Lung (tissue), 12 donors: ENCODE data around the gene NKTR. TPM values are rescaled to one million over a fixed set of nuclear protein-coding genes. Genes with fewer than 3 reads are reported as not detected.
A peak's percentile ranks its signal among the peaks of the same experiment; 100 is the strongest.

Experiments
- ATAC-seq: fragments of 200-7000 bp; cut with Tn5 transposase; one replicate; pipeline ENCODE4 v1.9.1; 2020; ENCODE audit warnings: moderate number of reproducible peaks; ENCODE audit not compliant: insufficient read depth, low FRiP score
- DNase-seq, 3 donors: peaks; one replicate each; pipeline ENCODE4 v3.0.0-alpha.2; 2013 to 2017
- H3K27ac ChIP-seq, 2 donors: one replicate each; pipeline ENCODE4 v1.5.1; 2013; ENCODE audit warnings: mild to moderate bottlenecking in 2 of 2, moderate library complexity in 2 of 2, control low read depth in 1 of 2, inconsistent platforms in 1 of 2, low read depth in 1 of 2, low read length in 1 of 2
- H3K27me3 ChIP-seq, 3 donors: one replicate each; pipeline ENCODE4 v1.5.1; 2013; ENCODE audit warnings: low read length in 2 of 3; ENCODE audit not compliant: control insufficient read depth in 3 of 3, insufficient read depth in 3 of 3
- H3K36me3 ChIP-seq, 4 donors: one replicate each; pipeline ENCODE4 v1.5.1; 2013; ENCODE audit warnings: low read length in 4 of 4, mild to moderate bottlenecking in 1 of 4, moderate library complexity in 1 of 4; ENCODE audit not compliant: control insufficient read depth in 4 of 4, insufficient read depth in 4 of 4
- H3K4me1 ChIP-seq, 5 donors: one replicate each; pipeline ENCODE4 v1.5.1; 2013; ENCODE audit warnings: low read length in 5 of 5, mild to moderate bottlenecking in 2 of 5, moderate library complexity in 1 of 5; ENCODE audit not compliant: control insufficient read depth in 5 of 5, insufficient read depth in 5 of 5
- H3K4me3 ChIP-seq: one replicate; pipeline ENCODE4 v1.5.1; 2013; ENCODE audit warnings: mild to moderate bottlenecking, control low read depth, moderate library complexity
- H3K9ac ChIP-seq, 2 donors: one replicate each; pipeline ENCODE4 v1.5.1; 2013; ENCODE audit warnings: low read length in 2 of 2, control low read depth in 1 of 2; ENCODE audit not compliant: insufficient read depth in 1 of 2
- H3K9me3 ChIP-seq, 4 donors: one replicate each; pipeline ENCODE4 v1.5.1; 2013; ENCODE audit warnings: low read length in 3 of 4, mild to moderate bottlenecking in 1 of 4, moderate library complexity in 1 of 4; ENCODE audit not compliant: control insufficient read depth in 4 of 4, insufficient read depth in 3 of 4
- WGBS, 2 donors: extraction: QIAGEN DNeasy Blood & Tissue Kit; methylation state at CpG; one replicate each; pipeline ENCODE4 v1.1.7; 2013; 5-methylcytosine and 5-hydroxymethylcytosine counted together
- polyA plus RNA-seq, 2 donors: library from polyadenylated mRNA; stranded (reverse); fragments of 200-250 nt; gene quantifications; one replicate each; pipeline ENCODE4 v1.2.1, GENCODE V29; 2013
- total RNA-seq, 2 donors: library from RNA; depleted of rRNA in 1 of 2; stranded (reverse); fragments of >200 nt in 1 of 2; gene quantifications; one replicate each; pipeline ENCODE4 v1.2.1, GENCODE V29; 2014 to 2021
- TF ChIP-seq, protein P1 (sequence below): IDR thresholded peaks from 2 replicates; pipeline ENCODE4 v1.5.1; 2012; ENCODE audit warnings: mild to moderate bottlenecking; ENCODE audit errors: control extremely low read depth, extremely low read depth
- donor health status: control.
- donor health status: control.
- donor health status: Bipolar disorder and iron deficiency.
- donor health status: healthy.
- donor health status: DM: yes; HTN: yes; CAD: no.

The NKTR gene
- total and polyA plus RNA-seq, 4 donors = 15.3 to 291 (median 52.9) TPM

GRCh38 chr3:42663581-42664437 lies 63.3 kb downstream of the NKTR start:
- TF ChIP-seq, protein P1, sequence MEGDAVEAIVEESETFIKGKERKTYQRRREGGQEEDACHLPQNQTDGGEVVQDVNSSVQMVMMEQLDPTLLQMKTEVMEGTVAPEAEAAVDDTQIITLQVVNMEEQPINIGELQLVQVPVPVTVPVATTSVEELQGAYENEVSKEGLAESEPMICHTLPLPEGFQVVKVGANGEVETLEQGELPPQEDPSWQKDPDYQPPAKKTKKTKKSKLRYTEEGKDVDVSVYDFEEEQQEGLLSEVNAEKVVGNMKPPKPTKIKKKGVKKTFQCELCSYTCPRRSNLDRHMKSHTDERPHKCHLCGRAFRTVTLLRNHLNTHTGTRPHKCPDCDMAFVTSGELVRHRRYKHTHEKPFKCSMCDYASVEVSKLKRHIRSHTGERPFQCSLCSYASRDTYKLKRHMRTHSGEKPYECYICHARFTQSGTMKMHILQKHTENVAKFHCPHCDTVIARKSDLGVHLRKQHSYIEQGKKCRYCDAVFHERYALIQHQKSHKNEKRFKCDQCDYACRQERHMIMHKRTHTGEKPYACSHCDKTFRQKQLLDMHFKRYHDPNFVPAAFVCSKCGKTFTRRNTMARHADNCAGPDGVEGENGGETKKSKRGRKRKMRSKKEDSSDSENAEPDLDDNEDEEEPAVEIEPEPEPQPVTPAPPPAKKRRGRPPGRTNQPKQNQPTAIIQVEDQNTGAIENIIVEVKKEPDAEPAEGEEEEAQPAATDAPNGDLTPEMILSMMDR = no peak
- no peak overlapping the region for H3K27ac ChIP-seq
- no peak overlapping the region for H3K9ac ChIP-seq
- H3K27me3 ChIP-seq = no peaks in the 10 kb centered on the region
- peaks cover 0 to 4% (median 1%) of the 10 kb centered on the region in 4 donors for H3K9me3 ChIP-seq
- H3K4me1 ChIP-seq = peaks cover 0 to 7% (median 2%) of the 10 kb centered on the region in 5 donors
- ATAC-seq (no peak), DNase-seq (peak in 1 of 3 donors; percentile 30)
- no peak overlapping the region for H3K4me3 ChIP-seq
- peaks cover 0 to 7% (median 0%) of the 10 kb centered on the region in 4 donors for H3K36me3 ChIP-seq
- 84% methylated on average over 38 of the region's 38 CpGs for WGBS, 2 donors

DNA sequence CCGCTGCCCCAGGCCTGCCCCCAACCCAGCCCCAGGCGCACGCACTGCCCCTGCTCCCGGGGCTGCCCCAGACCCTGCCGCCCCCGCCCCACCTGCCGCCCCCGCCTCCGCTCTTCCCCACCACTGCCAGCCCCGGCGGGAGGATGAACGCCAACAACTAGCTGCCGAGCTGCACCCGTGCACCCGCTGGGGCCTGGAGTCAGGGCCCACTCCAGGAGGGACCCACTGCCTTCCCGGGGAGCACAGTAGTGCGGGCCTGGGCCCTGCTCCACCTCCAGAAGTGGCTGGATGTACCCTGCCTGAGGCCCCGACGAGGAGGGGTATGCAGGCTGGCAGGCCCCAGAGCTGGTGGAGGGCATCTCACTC lies 63.9 kb downstream of the NKTR start:
- Histone ChIP-seq H3K9ac (no peak overlapping the region), H3K27me3 (no peaks in the 10 kb centered on the region), H3K4me1 (peaks cover 0 to 7% (median 2%) of the 10 kb centered on the region in 5 donors), H3K36me3 (peaks cover 0 to 4% (median 0%) of the 10 kb centered on the region in 4 donors), H3K27ac (no peak overlapping the region), H3K4me3 (no peak overlapping the region), H3K9me3 (peaks cover 0 to 4% (median 1%) of the 10 kb centered on the region in 4 donors)
- TF ChIP-seq, protein P1 = no peak
- WGBS, 2 donors = 80 to 96% methylated on average over 19 of the region's 19 CpGs
- no peak for DNase-seq
- no peak for ATAC-seq

DNA sequence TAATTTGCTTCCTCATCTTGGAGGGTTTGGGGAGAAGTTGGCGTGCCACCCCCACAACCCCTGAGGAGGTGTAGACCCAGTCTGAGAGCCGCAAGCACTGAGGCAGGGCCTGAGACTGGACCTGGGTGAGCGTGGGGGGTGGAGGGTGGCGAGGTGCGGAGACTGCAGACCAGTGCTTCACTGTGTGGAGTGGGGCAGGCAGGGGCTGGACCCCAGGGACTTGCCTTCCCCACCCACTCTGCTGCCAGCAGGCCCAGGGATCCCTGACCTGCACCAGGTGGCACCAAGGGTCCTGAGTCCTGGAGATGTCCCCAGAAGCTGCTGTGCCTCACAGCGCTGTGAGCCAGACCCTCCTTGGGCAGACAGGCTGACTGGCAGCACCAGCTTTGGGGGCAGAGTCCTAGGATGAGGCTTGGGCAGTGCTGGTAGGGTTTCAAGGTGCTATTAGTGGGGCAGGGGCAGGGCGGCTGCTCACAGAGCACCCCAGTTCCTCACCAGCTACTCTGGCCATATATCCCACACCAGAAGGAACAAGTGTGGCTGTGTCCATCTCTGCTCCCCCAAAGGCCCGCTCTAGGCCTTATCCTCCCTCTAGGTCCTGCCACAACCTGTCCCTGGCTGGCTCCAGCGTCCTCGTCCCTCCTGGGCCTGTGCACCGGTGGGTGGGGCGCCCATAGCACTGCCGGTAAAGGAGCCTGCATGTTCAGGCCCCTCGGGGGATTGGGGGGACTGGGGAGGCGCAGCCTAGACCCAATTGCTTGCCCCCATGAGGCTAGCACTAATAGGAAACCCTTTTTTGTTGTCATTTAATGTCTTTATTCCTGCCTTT lies 64.8 kb downstream of the NKTR start:
- TF ChIP-seq, protein P1 = no peak
- Histone ChIP-seq H3K9ac (no peak overlapping the region), H3K4me3 (no peak overlapping the region), H3K27ac (no peak overlapping the region), H3K4me1 (peaks cover 0 to 7% (median 2%) of the 10 kb centered on the region in 5 donors), H3K9me3 (peaks cover 0 to 4% (median 1%) of the 10 kb centered on the region in 4 donors), H3K27me3 (no peaks in the 10 kb centered on the region), H3K36me3 (peaks cover 0 to 2% (median 0%) of the 10 kb centered on the region in 4 donors)
- 85 to 90% methylated on average over 15 of the region's 15 CpGs for WGBS, 2 donors
- no peak for ATAC-seq
- DNase-seq = peak in 1 of 3 donors; percentile 6
